ENCODE measurements around the gene FGFBP2.

Gene FGFBP2

GRCh38 chr4:15965325-15965724 lies 2.4 kb upstream of the FGFBP2 start:
- DNase-seq, result peak; percentile 16 to 46 (median 42)

- no peak for DNase-seq
These were observed 1.2 kb upstream of the FGFBP2 start for GRCh38 chr4:15964159-15964558.

- DNase-seq, result peak; percentile 43 to 82 (median 66)
These were observed 601 bp upstream of the FGFBP2 start for GRCh38 chr4:15963576-15963975.

- peak in 1 of 4 experiments; percentile 12 for DNase-seq
These were observed 1.0 kb downstream of the FGFBP2 start for GRCh38 chr4:15961781-15962510.

- no peak for DNase-seq
These were observed 4.4 kb downstream of the FGFBP2 start for GRCh38 chr4:15958562-15958961.

- peak; percentile 86 to 92 (median 90) for DNase-seq
These were observed 6.7 kb downstream of the FGFBP2 start for GRCh38 chr4:15956179-15956850.

GRCh38 chr4:15955670-15956069 lies 7.3 kb downstream of the FGFBP2 start:
- DNase-seq, result no peak

- no peak for DNase-seq
These were observed 9.3 kb downstream of the FGFBP2 start for GRCh38 chr4:15953625-15954024.

- DNase-seq, result no peak
These were observed 11.2 kb downstream of the FGFBP2 start for GRCh38 chr4:15951781-15952180.

GRCh38 chr4:15948826-15949225 lies 14.1 kb downstream of the FGFBP2 start:
- DNase-seq, result no peak

- DNase-seq, result no peak
These were observed 15.3 kb downstream of the FGFBP2 start for GRCh38 chr4:15947684-15948083.

GRCh38 chr4:15945516-15945915 lies 17.5 kb downstream of the FGFBP2 start:
- DNase-seq, result peak; percentile 22 to 63 (median 52)

GRCh38 chr4:15944895-15945294 lies 18.1 kb downstream of the FGFBP2 start:
- DNase-seq, result peak in 1 of 4 experiments; percentile 6

GRCh38 chr4:15942283-15942682 lies 20.7 kb downstream of the FGFBP2 start:
- no peak for DNase-seq

- no peak for DNase-seq
These were observed 24.3 kb downstream of the FGFBP2 start, which contains the start of gene FGFBP1 for GRCh38 chr4:15938640-15939039. Gene FGFBP1, minus strand, starts transcription at chr4:15938740. Its CDS starts 2,108 bp downstream, at chr4:15936632.

GRCh38 chr4:15938182-15938581 lies 24.8 kb downstream of the FGFBP2 start:
- DNase-seq, result no peak

- DNase-seq, result no peak
These were observed 26.5 kb downstream of the FGFBP2 start for GRCh38 chr4:15936495-15936894.

- no peak for DNase-seq
These were observed 27.2 kb downstream of the FGFBP2 start for GRCh38 chr4:15935504-15936402.

GRCh38 chr4:15934259-15934658 lies 28.7 kb downstream of the FGFBP2 start:
- no peak for DNase-seq

GRCh38 chr4:15931451-15932210 lies 31.3 kb downstream of the FGFBP2 start:
- peak in 2 of 4 experiments; percentile 4 to 7 for DNase-seq

GRCh38 chr4:15930314-15930713 lies 32.7 kb downstream of the FGFBP2 start:
- no peak for DNase-seq

GRCh38 chr4:15929540-15929939 lies 33.4 kb downstream of the FGFBP2 start:
- DNase-seq, result no peak
